Testis (tissue), 3 donors: ENCODE data around the gene DYTN. TPM values are rescaled to one million over a fixed set of nuclear protein-coding genes. Genes with fewer than 3 reads are reported as not detected.

Source experiments
- DNase-seq: peaks from one replicate; pipeline ENCODE4 v3.0.0-alpha.2; 2019
- H3K27ac ChIP-seq, 2 donors: fragments of 200-600 bp; sonication (generic); one replicate each; pipeline ENCODE4 v1.5.1; 2019
- H3K27me3 ChIP-seq: fragments of 200-600 bp; sonication (generic); one replicate; pipeline ENCODE4 v1.5.1; 2019
- H3K36me3 ChIP-seq: fragments of 200-600 bp; sonication (generic); one replicate; pipeline ENCODE4 v1.5.1; 2017; ENCODE audit warnings: low read depth; ENCODE audit errors: missing control alignments
- H3K4me1 ChIP-seq: fragments of 200-600 bp; sonication (generic); one replicate; pipeline ENCODE4 v1.5.1; 2019
- H3K4me3 ChIP-seq, 2 donors: fragments of 200-600 bp; sonication (generic); one replicate each; pipeline ENCODE4 v1.5.1; 2017 to 2019
- H3K9me3 ChIP-seq: fragments of 200-600 bp; sonication (generic); one replicate; pipeline ENCODE4 v1.5.1; 2017
- POLR2A ChIP-seq: fragments of 450-650 bp; IDR thresholded peaks from one replicate; pipeline ENCODE4 v1.6.1; 2017; ENCODE audit warnings: antibody characterized with exemption, mild to moderate bottlenecking, moderate library complexity
- WGBS, 2 donors: methylation state at CpG; one replicate each; pipeline ENCODE4 v1.1.5; 2018; 5-methylcytosine and 5-hydroxymethylcytosine counted together
- intact Hi-C: fragments of 100-400 bp; cut with DNase I; formaldehyde crosslinking; loops from one replicate; pipeline ENCODE4 v1.15.1; 2023; ENCODE audit warnings: low total_unique reads
- polyA plus RNA-seq: library from polyadenylated mRNA; stranded (reverse); fragments of 350-450 nt; fragmentation: Illumina TruSeq; extraction: RNeasy Lipid Tissue Mini Kit (QIAGEN cat#74804); gene quantifications from one replicate; pipeline ENCODE4 v1.2.3, GENCODE V29; 2014; ENCODE audit warnings: low read depth, low replicate concordance; ENCODE audit not compliant: insufficient read depth
- total RNA-seq, 2 donors: library from RNA; depleted of rRNA; stranded (reverse); fragments of >200 nt; gene quantifications; one replicate each; pipeline ENCODE4 v1.2.3, GENCODE V29; 2016
- TF ChIP-seq, protein P1 (sequence below), 3 experiments: fragments of 450-650 bp in 2 of 3; fragments of 200-600 bp in 1 of 3; sonication (generic) in 1 of 3; IDR thresholded peaks; one replicate each; pipeline ENCODE4 v1.5.1; 2016 to 2019; ENCODE audit warnings: antibody characterized with exemption in 3 of 3, mild to moderate bottlenecking in 2 of 3, moderate library complexity in 1 of 3

DYTN gene
- total and polyA plus RNA-seq, 3 donors from 2014 or later = 0.19 to 3.1 TPM; not detected in 1

DNA sequence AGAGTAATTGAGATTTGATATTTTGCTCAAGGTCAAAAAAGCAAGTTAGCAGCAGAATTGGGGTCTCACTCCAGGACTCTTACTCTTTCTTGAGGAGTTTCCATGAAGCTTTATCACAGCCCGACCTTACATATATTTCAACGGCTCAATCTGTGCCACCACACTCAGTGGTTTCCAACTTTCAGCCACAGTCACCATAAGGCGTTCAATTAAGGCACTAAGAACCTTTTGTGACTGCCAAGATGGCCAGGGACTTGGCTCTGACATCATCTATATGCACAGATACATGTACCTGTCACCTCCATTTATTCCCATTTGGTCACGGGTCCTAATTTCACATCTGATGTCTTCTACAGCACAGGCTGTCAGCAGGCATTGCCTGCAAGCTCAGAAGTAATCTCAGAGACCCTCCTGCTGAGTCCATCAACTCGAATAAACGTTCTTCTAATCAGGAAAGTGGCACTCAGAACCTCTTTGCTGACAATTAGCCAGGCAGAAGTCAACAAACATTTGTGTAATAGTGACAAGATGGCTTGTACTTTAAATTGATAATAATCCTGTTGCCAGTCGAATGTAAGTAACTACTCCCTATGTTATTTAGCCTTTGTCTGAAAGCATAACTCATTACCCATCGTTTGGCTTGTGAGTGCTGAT is 16.1 kb downstream of the DYTN start:
- TF ChIP-seq, protein P1, sequence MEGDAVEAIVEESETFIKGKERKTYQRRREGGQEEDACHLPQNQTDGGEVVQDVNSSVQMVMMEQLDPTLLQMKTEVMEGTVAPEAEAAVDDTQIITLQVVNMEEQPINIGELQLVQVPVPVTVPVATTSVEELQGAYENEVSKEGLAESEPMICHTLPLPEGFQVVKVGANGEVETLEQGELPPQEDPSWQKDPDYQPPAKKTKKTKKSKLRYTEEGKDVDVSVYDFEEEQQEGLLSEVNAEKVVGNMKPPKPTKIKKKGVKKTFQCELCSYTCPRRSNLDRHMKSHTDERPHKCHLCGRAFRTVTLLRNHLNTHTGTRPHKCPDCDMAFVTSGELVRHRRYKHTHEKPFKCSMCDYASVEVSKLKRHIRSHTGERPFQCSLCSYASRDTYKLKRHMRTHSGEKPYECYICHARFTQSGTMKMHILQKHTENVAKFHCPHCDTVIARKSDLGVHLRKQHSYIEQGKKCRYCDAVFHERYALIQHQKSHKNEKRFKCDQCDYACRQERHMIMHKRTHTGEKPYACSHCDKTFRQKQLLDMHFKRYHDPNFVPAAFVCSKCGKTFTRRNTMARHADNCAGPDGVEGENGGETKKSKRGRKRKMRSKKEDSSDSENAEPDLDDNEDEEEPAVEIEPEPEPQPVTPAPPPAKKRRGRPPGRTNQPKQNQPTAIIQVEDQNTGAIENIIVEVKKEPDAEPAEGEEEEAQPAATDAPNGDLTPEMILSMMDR (IDR thresholded peaks at IDR 0.05) = no peak
- TF ChIP-seq POLR2A = no peak

DNA sequence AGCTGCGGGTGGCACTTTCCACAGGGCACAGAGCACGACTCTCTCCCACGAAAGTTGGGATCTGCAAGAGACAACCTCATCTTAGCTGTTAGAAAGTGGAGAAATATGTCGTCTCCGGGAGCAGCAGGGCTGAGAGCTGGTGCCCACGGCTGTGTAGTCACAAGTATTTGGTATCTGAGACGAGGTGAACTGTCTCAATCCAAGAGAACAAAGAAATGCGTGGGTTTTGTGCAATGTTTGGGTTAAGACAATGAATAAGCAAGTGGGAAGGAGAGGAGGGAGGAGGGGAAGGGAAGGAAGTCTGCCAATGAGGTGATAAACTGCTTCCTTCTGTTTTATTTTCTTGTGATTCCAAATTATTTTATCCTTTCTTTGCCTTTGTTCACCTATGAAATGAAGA is 18.0 kb downstream of the DYTN start:
- H3K4me3 ChIP-seq = no peak overlapping the region
- no peak for TF ChIP-seq POLR2A
- TF ChIP-seq, protein P1 (IDR thresholded peaks at IDR 0.05) = no peak

More for the DNA sequence above, 16.1 kb downstream of the DYTN start:
- Histone ChIP-seq H3K4me1 (no peaks in the 10 kb centered on the region), H3K9me3 (no peaks in the 10 kb centered on the region), H3K4me3 (no peak overlapping the region), H3K27ac (no peak overlapping the region), H3K27me3 (no peaks in the 10 kb centered on the region), H3K36me3 (no peaks in the 10 kb centered on the region)
- no peak for DNase-seq
- intact Hi-C loops = no loop called here
- 79 to 81% methylated on average over 8 of the region's 8 CpGs for WGBS, 2 donors

DNA sequence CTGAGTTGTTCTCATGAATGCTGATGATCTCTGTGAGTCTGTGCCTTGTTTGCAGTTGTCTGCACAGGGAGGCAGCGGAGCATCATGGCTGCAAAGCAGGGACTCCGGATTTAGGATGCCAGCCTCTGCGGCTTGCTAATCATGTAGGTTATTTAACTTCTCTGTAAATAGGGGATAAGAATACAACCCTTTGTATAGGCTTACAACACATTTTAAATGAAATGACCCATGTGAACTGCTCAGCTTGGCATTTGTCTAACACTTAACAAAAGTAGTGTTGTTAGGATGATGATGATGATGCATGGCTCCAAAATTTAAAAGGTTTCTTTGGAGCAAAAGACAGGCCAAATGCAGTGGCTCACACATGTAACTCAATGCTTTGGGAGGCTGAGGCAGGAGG is 19.4 kb downstream of the DYTN start:
- TF ChIP-seq, protein P1 (IDR thresholded peaks at IDR 0.05) = no peak
- Histone ChIP-seq H3K4me3 (no peak overlapping the region), H3K9me3 (no peaks in the 10 kb centered on the region), H3K36me3 (no peaks in the 10 kb centered on the region), H3K27me3 (no peaks in the 10 kb centered on the region), H3K27ac (no peak overlapping the region), H3K4me1 (no peaks in the 10 kb centered on the region)
- DNase-seq = no peak
- 72 to 73% methylated on average over 3 of the region's 3 CpGs for WGBS, 2 donors
- intact Hi-C loops = loop anchor here (10.0 kb wide), 1 partner anchor 776 kb away; no protein-coding TSS in a partner anchor

More for the DNA sequence above, 18.0 kb downstream of the DYTN start:
- Histone ChIP-seq H3K4me1 (no peaks in the 10 kb centered on the region), H3K27ac (no peak overlapping the region), H3K9me3 (no peaks in the 10 kb centered on the region), H3K27me3 (no peaks in the 10 kb centered on the region), H3K36me3 (no peaks in the 10 kb centered on the region)
- intact Hi-C loops = no loop called here
- 53 to 64% methylated on average over 8 of the region's 8 CpGs for WGBS, 2 donors
- DNase-seq = no peak

DNA sequence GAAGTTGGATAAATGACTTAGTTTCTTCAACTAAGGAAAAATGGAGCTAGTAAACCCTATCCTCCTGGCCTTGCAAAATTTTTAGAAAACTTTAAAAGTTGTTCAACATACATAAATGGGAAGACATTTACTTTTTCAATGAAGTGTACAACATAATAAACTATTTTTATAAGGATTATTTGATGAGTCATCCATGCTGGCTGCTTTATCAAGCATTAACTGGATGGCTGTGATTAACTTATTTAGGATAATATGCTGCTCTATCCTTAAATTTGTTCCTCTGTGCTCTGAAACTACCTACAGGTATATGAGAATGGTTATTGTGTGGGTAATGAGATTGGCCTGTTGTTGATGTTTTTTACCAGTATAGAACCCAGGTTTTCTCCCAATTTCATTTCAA is 21.3 kb downstream of the DYTN start:
- intact Hi-C loops = loop anchor here (10.0 kb wide), 1 partner anchor 778 kb away; no protein-coding TSS in a partner anchor
- no peaks in the 10 kb centered on the region for H3K36me3 ChIP-seq
- no peaks in the 10 kb centered on the region for H3K9me3 ChIP-seq
- no peaks in the 10 kb centered on the region for H3K27me3 ChIP-seq
- DNase-seq = no peak
- H3K4me1 ChIP-seq = no peaks in the 10 kb centered on the region
- no peak overlapping the region for H3K27ac ChIP-seq
- H3K4me3 ChIP-seq = no peak overlapping the region
- no peak for TF ChIP-seq POLR2A
- TF ChIP-seq, protein P1 (IDR thresholded peaks at IDR 0.05) = no peak
